Measurements from ENCODE around the gene IDH2. TPM values are rescaled to one million over a fixed set of nuclear protein-coding genes. Genes with fewer than 3 reads are reported as not detected.

Gene IDH2
- total and polyA plus RNA-seq, 2 of the 4 experiments (the other 2 are of a cell fraction) = 84.9 to 118 TPM

- no peak for ATAC-seq (ENCODE audit: low read depth)
- H2BK5ac ChIP-seq (ENCODE audit: low read depth, low read length, poor library complexity, severe bottlenecking) = no peak overlapping the region
- H3K27ac ChIP-seq (ENCODE audit: insufficient read depth, low read length) = no peak overlapping the region
- H4K8ac ChIP-seq (ENCODE audit: low read depth in 2 of 2, low read length in 2 of 2) = no peak overlapping the region
- no peak overlapping the region for H3K23ac ChIP-seq (ENCODE audit: low read depth, low read length)
- no peak overlapping the region for H2AK5ac ChIP-seq (ENCODE audit: low read depth, low read length)
- no peak overlapping the region for H3K4me3 ChIP-seq (ENCODE audit: insufficient read depth, low read depth, low read length)
- no peaks in the 10 kb centered on the region for H3K9me3 ChIP-seq (ENCODE audit: control insufficient read depth, insufficient read depth, low read length)
- no peak overlapping the region for H2BK20ac ChIP-seq (ENCODE audit: low read depth, low read length)
- POLR2A ChIA-PET (ENCODE audit: unreplicated experiment) = no interaction called here
- no peaks in the 10 kb centered on the region for H3K36me3 ChIP-seq (ENCODE audit: control insufficient read depth, insufficient read depth, low read length)
- peaks cover 42% of the 10 kb centered on the region for H4K20me1 ChIP-seq (ENCODE audit: insufficient read depth, low read length)
- H3K9ac ChIP-seq (ENCODE audit: low read depth, low read length) = no peak overlapping the region
- peaks cover 8% of the 10 kb centered on the region for H3K4me1 ChIP-seq (ENCODE audit: control insufficient read depth, insufficient read depth, low read length)
- dilution Hi-C loops (cut with HindIII; ENCODE audit: low sequenced_read_pairs, unreplicated experiment) = no loop called here
- in situ Hi-C loops (cut with MboI; ENCODE audit: low sequenced_read_pairs) = no loop called here
- no peak overlapping the region for H4K5ac ChIP-seq (ENCODE audit: low read depth, low read length)
- H4K91ac ChIP-seq (ENCODE audit: insufficient read depth, low read depth, low read length) = no peak overlapping the region
- H3K9me1 ChIP-seq (ENCODE audit: insufficient read depth, low read length) = peaks cover 30% of the 10 kb centered on the region
- H3K56ac ChIP-seq (ENCODE audit: extremely low read depth, insufficient read depth, low read length) = no peak overlapping the region
- no peak overlapping the region for H2AFZ ChIP-seq (replicated peaks; ENCODE audit: low read length, poor library complexity)
- no peak overlapping the region for H2AK9ac ChIP-seq (replicated peaks; ENCODE audit: low read depth, low read length, poor library complexity)
- H3K27me3 ChIP-seq (ENCODE audit: control insufficient read depth, insufficient read depth, low read length) = no peaks in the 10 kb centered on the region
- H3K79me1 ChIP-seq (ENCODE audit: low read depth in 1 of 2, low read length in 2 of 2) = peaks cover 18 to 64% of the 10 kb centered on the region in 2 experiments
- WGBS, 2 experiments (ENCODE audit: extremely low coverage in 2 of 2, insufficient read length in 1 of 2) = 60% methylated on average over 1 of the region's 5 CpGs; no CpG with 5 or more reads in 1 of the 2 experiments
- no peak overlapping the region for H3K18ac ChIP-seq (ENCODE audit: low read depth, low read length)
- no peak for DNase-seq
- no TSS peak for BruUV-seq (replicated peaks)
- TF ChIP-seq SMC3 (IDR thresholded peaks at IDR 0.05; ENCODE audit: low read depth, low read length) (no peak), RCOR1 (IDR thresholded peaks at IDR 0.05; ENCODE audit: insufficient replicate concordance, low read length) (no peak), USF2 (IDR thresholded peaks at IDR 0.05; ENCODE audit: low read depth, low read length) (no peak), CHD1 (IDR thresholded peaks at IDR 0.05; ENCODE audit: low read depth, low read length) (no peak), FOS (IDR thresholded peaks at IDR 0.05; ENCODE audit: low read depth, low read length) (no peak)
- no peak overlapping the region for H2BK120ac ChIP-seq (ENCODE audit: low read depth, low read length)
- no peak overlapping the region for H3K14ac ChIP-seq (replicated peaks; ENCODE audit: low read depth, low read length)
- no peak overlapping the region for H2BK15ac ChIP-seq (ENCODE audit: low read depth, low read length)
- CTCF ChIA-PET = interaction anchor here (1.1 kb wide), 1 partner anchor 154 kb away, joined by 6 read pairs; no protein-coding TSS in a partner anchor
- intact Hi-C loops (cut with micrococcal nuclease) = no loop called here
- no peak overlapping the region for H3K4me2 ChIP-seq (ENCODE audit: low read depth, low read length)
- H3K4ac ChIP-seq (ENCODE audit: low read depth, low read length) = no peak overlapping the region
Observed at GRCh38 chr15:90051874-90052273, 50.4 kb downstream of the IDH2 start.
